ENCODE results near the gene PEX13. TPM values are rescaled to one million over a fixed set of nuclear protein-coding genes. Genes with fewer than 3 reads are reported as not detected.

The PEX13 gene
- total and polyA plus RNA-seq, 12 donors = 8.3 to 44.9 (median 24.2) TPM

GRCh38 chr2:61055557-61055956 lies 38.0 kb downstream of the PEX13 start:
- H3K27me3 ChIP-seq = no peaks in the 10 kb centered on the region
- WGBS, 4 donors = 62 to 67% (median 64%) methylated on average over 2 of the region's 2 CpGs
- H3K27ac ChIP-seq = no peak overlapping the region
- no peak for TF ChIP-seq POLR2A (IDR thresholded peaks at IDR 0.05)
- TF ChIP-seq, protein P1, sequence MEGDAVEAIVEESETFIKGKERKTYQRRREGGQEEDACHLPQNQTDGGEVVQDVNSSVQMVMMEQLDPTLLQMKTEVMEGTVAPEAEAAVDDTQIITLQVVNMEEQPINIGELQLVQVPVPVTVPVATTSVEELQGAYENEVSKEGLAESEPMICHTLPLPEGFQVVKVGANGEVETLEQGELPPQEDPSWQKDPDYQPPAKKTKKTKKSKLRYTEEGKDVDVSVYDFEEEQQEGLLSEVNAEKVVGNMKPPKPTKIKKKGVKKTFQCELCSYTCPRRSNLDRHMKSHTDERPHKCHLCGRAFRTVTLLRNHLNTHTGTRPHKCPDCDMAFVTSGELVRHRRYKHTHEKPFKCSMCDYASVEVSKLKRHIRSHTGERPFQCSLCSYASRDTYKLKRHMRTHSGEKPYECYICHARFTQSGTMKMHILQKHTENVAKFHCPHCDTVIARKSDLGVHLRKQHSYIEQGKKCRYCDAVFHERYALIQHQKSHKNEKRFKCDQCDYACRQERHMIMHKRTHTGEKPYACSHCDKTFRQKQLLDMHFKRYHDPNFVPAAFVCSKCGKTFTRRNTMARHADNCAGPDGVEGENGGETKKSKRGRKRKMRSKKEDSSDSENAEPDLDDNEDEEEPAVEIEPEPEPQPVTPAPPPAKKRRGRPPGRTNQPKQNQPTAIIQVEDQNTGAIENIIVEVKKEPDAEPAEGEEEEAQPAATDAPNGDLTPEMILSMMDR (IDR thresholded peaks at IDR 0.05) = no peak
- no peak for DNase-seq
- no peak overlapping the region for H3K4me3 ChIP-seq
- no peaks in the 10 kb centered on the region for H3K4me1 ChIP-seq (replicated peaks in 1 of 2)
- intact Hi-C loops (cut with DNase I) = no loop called here
- H3K9me3 ChIP-seq (replicated peaks in 1 of 3) = no peaks in the 10 kb centered on the region
- peaks cover 0 to 5% of the 10 kb centered on the region in 2 donors for H3K36me3 ChIP-seq (replicated peaks in 1 of 2)

DNA sequence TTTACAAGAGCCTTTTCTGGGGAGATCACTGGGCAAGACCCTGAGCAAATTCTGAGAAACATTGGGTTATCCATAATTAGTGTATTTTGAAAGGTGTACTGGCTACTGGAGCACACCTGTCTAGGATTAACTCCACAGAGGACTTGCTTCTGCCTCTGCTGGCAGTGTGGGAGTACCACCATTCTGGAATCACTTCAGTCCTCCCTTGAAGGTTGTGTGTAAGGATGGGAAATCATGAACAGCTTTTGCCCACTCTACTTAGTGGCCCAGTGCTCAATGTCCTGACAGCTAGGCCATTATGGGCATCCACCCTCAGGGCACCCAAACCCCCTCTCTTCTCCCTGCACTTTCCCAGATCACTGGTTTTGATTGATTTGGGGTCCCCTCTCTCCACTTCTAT lies 40.0 kb downstream of the PEX13 start:
- H3K36me3 ChIP-seq (replicated peaks in 1 of 2) = no peaks in the 10 kb centered on the region
- intact Hi-C loops (cut with DNase I) = no loop called here
- TF ChIP-seq POLR2A (IDR thresholded peaks at IDR 0.05) = no peak
- TF ChIP-seq, protein P1 (IDR thresholded peaks at IDR 0.05) = no peak
- H3K27me3 ChIP-seq = no peaks in the 10 kb centered on the region
- no peak for DNase-seq
- H3K4me3 ChIP-seq = no peak overlapping the region
- no peaks in the 10 kb centered on the region for H3K4me1 ChIP-seq (replicated peaks in 1 of 2)
- no peaks in the 10 kb centered on the region for H3K9me3 ChIP-seq (replicated peaks in 1 of 3)
- H3K27ac ChIP-seq = no peak overlapping the region

DNA sequence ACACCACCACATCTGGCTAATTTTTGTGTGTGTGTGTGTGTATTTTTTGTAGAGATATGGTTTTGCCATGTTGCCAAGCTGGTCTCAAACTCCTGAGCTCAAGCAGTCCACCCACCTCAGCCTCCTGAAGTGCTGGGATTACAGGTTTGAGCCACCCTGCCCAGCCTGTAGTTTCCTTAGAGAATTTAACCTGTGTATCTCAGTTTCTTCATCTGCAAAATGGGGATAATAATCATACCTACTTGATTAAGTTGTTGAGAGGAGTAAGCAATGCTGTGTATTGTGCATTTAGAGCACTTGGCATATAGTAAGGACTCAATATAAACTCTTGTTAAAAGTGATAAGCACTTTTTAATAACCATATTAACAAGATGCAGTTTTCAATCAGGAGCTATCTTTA lies 41.9 kb downstream of the PEX13 start:
- no peak overlapping the region for H3K27ac ChIP-seq
- TF ChIP-seq, protein P1 (IDR thresholded peaks at IDR 0.05) = no peak
- TF ChIP-seq POLR2A (IDR thresholded peaks at IDR 0.05) = no peak
- intact Hi-C loops (cut with DNase I) = no loop called here

DNA sequence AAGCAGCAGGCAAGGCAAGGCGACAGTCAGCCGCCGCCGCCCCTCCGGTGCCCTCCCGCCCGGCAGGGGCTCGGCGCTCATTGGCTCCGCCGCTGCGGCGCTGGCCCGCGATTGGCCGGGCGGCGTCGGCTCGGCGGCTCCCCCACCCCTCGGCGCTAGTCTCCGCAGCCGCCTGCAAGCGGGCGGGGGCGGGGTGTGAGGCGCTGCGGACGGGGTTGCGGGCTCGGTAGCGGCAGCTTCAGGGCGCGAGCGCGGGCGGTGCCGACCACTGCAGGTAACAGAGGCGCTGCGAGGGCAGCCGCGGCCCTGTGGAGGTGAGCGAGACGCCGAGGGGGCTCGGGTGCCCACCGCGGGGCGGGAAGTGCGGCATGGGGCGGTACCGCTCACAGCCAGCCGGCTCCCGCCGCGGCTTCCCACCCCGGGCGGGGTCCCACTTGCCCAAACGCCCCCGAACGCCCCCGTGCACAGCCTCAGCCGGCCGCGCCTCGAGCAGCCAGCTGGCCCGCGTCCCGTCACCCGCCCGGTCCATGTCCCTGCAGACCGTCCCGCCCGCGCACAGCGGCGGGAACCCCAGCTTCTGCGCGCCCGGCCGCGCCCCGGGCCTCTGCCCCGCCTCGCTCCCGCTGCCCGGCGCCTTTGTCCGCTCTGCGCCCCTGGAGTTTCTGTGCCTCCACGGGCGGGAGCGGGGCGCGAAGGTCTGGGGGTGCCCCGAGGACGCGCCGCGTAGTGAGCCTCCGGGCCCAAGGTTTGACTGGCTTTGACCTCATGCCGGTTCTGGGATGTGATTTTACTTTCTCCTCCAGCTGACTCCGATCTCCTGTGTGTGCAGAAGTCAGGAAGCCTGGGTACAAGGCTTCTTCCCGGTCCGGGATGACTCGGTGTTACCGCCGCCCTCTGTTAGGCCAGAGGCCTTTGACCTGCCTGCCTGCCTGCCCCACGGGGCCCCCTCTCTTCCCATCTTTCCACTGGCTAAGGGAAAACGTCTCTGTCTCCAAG lies 48.5 kb downstream of the PEX13 start, which contains the start of gene SANBR:
Gene SANBR, plus strand, starts transcription at position 158 of the 996 bp plus-strand sequence. CDS start 4,480 bp downstream, outside the sequence.
- TF ChIP-seq, protein P1 (IDR thresholded peaks at IDR 0.05) = no peak
- TF ChIP-seq POLR2A (IDR thresholded peaks at IDR 0.05) = no peak
- intact Hi-C loops (cut with DNase I) = no loop called here
- H3K27me3 ChIP-seq = no peaks in the 10 kb centered on the region
- no peaks in the 10 kb centered on the region for H3K36me3 ChIP-seq (replicated peaks in 1 of 2)
- H3K4me3 ChIP-seq = peak within 1 kb of the TSS; percentile 41 to 82 (median 68)
- peaks cover 0 to 5% of the 10 kb centered on the region in 2 donors for H3K4me1 ChIP-seq (replicated peaks in 1 of 2)
- no peaks in the 10 kb centered on the region for H3K9me3 ChIP-seq (replicated peaks in 1 of 3)
- peak; percentile 86 to 93 (median 88) for DNase-seq
- WGBS, 4 donors = 1 to 2% (median 1%) methylated on average over 7 to 112 of the region's 112 CpGs
- peak within 1 kb of the TSS in 4 of 5 donors; percentile 21 to 80 (median 76) for H3K27ac ChIP-seq

More for the DNA sequence above, 41.9 kb downstream of the PEX13 start:
- no peak for DNase-seq
- Histone ChIP-seq H3K27me3 (no peaks in the 10 kb centered on the region), H3K36me3 (replicated peaks in 1 of 2) (no peaks in the 10 kb centered on the region), H3K9me3 (replicated peaks in 1 of 3) (no peaks in the 10 kb centered on the region), H3K4me1 (replicated peaks in 1 of 2) (no peaks in the 10 kb centered on the region), H3K4me3 (no peak overlapping the region)

Data from adrenal gland (tissue), 12 donors.